IPS-11a (cell line): Measurements from ENCODE around the gene GBF1.
"Not testable (repeated sequence)": the region's sequence is repeated elsewhere in the genome, so short reads cannot be mapped to it uniquely, and the experiment has no call there.

Experiments
- H3K4me3 ChIP-seq: one replicate; pipeline ENCODE4 v1.5.1; 2013; ENCODE audit warnings: low read depth, low read length, control low read depth

Gene GBF1

DNA sequence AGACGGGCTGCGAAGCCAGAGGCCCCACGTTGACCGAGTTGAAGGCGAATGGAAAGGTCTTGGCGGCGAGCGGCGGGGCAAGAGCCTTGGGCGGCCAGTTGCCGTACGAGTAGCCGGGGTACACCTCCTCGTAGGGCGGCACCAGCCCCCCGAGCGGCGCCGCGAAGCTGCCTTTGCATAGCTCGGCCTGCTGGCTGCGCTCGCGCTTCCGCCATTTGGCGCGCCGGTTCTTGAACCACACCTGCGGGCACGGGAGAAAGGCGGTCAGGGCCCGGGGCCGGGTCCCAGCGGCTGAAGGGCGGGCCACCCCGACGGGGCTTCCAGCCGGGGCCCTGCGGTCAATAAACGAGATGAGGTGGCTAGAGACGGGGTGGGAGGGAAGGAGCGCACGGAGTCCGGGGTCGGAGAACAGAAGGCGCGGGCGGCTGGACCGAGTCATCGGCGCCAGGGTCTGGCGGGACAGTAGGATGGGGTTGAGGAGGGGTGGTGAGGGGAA, 14.4 kb upstream of the GBF1 start:
- peak overlapping the region; percentile 30 for H3K4me3 ChIP-seq

DNA sequence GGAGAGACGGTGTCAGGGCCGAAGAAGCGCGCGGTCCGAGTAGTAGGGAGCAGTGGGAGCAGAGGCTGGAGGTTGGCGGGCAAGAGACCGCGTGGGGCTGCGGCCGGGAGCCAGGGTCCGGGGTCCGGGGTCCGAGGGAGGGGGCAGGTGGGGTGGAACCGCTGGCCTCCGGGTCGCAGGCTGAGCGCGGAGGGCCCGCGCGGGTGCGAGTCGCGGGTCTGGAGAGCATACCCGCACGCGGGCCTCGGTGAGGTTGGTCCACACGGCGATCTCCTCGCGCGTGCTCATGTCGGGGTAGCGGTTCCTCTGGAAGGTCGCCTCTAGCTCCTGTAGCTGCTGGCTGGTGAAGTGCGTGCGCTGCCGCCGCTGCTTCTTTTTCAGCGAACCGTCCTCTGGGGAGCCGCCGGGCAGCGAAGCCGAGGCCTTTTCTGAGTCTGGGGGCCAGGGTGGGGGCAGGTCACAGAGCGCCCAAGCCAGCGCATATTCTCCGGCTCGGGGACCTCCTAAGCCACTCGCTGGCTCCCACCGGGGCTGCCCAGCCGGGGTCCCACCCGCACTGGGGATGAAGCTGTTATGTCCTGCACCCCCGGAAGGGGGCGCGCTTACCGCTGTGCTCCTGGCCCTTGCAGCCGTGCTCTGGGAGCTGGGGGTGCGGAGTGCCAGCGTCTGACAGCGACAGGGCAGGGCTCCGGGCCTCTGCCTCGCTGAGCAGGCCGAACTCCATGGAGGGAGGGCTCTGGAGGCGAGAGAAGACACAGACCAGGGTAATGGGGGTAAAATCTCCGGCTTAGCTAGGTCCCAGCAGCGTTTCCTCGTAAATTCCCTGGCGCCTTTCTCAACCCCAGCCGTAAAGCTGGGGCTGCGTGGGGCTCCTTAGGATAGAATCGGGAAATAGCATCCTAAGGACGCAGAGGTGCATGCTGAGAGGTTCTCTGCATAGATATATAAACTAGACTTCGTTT, 13.7 kb upstream of the GBF1 start:
- peak overlapping the region; percentile 30 for H3K4me3 ChIP-seq

DNA sequence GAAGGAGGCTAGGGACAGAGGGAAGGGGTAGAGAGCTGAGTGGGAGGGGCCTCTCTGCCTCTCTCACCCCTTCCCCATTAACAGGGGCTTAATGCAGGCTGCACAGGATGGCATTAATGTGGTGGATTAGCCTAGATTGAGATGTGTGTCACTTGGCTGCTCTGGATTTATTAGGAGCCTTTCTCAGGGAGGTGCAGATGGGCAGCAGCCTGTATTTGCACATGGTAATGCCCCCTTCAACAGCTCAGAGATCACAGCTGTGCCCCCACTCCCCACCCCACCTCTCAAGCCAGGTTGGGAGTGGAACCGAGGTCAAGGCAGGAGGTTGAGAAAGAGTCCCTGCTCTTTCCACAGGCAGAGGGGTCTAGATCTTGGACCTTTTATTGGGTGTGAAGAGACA, 11.3 kb upstream of the GBF1 start:
- H3K4me3 ChIP-seq, result no peak overlapping the region

DNA sequence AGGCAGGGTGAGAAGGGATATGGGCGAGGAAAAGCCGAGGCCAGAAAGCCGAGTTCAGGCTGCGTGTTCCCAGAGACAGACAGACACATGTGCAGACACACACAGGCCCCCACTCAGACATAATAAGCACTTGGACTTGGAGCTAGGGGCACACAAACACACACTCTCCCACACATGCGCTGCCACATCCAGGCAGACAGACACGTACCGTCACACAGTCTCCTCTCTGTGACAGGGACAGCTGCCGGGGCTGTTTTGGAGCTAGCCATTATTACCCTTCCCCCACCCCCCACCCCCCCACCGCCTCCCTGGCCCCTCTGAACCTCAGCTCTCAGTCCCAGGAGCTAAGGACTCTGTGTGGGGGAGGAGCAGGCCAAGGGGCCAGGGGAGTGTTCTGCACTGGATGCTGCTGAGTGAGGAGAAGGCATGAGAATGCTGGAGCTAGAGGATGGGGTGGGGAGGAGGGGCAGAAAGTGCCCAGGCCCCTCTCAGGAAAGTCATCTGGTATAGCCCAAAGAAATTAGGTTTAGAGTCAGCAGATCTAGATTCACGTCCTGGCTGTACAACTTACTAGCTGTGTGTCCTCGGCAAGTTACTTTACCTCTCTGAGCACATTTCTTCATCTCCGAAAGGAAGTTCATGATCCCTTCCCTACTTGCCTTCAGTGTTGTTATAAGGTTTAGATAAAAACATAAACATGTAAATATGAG, 10.3 kb upstream of the GBF1 start:
- H3K4me3 ChIP-seq, result no peak overlapping the region

DNA sequence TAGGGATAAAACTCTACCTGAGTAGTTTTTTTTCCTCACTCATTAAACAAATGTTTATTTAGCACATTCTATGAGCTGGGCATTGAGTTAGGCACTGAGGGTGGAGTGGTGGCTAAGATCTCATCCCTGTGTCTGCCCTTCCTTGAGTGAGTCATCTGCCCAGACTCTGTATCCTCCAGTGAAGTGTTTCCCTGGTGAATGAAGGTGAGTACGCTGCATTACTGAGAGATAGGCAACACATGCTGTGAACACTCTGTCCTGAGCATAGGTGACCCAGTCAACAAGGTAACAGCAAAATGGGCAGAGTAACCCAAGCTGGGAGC, 9.8 kb upstream of the GBF1 start:
- H3K4me3 ChIP-seq, result no peak overlapping the region

DNA sequence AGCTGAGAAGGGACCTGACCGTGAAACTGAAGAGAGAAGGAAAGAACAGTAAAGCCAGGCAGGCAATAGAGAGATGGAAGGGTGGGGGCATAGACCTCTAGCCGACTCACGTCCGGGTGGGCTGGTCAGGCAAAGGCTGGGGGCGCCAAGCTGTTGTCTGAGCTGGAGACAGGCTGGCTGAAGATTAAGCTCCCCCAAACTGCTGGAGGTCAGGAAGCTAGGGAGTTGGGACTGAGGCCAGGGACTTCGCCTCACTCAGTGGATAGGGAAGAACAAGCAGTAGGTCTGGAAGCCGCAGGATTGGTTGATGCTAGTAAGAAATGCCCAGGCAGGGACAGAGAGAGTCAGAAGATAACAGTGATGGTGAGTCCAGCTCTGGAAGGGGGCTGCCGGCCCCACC, 9.3 kb upstream of the GBF1 start:
- H3K4me3 ChIP-seq, result no peak overlapping the region

DNA sequence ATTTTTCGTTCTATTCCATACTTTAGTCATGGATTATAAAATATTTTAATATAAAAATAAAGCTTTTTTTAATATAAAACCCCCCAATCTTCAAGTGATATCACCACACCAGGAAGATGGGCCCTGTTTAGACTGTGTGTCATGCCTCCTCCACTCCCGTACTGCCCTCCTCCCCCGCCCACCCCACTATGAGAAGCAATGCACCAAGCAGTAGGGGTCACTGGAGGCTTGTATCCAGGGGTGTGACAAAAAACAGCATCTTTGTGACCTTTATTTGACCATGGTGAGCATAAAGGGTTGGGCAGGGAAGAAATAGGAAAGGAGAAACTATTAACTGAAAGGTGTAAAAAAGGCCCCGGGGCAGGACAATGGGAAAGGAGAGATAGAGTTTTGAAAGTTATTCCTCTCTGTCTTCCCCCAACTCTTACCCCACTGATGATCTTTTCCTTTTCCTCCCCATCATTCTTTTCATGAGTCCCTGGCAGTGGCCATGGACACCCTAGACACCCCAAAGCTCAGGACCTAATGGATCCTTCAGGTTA, 7.5 kb upstream of the GBF1 start:
- H3K4me3 ChIP-seq, result no peak overlapping the region

DNA sequence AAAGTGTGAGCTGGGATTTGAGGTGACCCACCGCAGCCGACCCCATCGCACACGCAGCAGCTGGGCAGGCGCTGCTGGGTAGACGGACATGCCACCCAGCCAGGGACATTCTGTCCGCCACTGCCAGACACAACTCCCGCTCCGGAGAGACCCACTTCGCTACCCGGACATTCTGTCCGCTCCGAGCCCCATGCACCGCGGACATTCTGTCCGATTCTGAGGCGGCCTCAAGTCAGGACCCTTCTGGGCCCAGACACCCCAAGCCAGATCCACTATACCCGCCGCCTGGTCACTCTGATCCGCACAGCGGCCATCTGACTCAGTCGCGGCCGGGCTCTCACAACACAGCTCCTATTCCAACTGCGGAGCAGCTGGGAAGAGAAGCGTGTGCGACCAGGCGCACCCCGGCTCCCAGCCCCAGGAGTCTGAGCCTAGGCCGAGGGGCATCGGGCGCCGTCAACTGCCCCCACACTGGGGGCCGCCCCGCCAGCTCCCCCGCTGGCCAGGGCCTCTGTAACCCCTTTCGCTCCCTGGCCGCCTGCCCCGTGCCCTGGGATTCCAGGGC, 4.8 kb upstream of the GBF1 start:
- H3K4me3 ChIP-seq, result peak overlapping the region; percentile 31

DNA sequence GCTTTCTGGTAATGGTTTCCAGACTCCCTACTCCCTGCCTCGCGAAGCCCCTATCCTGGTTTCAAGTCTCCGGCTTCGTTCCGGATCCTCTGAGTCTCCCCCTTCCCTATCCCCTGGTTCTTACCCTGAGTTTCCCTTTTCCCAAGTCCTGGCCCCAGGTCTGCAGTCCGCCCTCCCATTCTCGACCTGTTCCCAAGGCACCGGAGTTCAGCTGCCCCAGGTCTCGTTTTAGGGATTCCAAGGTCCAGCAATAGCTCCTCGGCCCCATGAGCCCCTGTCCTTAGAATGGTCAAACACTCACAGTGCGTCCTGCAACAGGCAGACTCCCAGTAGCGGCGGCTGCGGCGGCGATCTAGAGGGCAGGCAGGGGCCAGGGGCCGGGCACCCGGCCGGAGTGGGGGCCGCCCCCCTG, 4.3 kb upstream of the GBF1 start:
- peak overlapping the region; percentile 31 for H3K4me3 ChIP-seq

DNA sequence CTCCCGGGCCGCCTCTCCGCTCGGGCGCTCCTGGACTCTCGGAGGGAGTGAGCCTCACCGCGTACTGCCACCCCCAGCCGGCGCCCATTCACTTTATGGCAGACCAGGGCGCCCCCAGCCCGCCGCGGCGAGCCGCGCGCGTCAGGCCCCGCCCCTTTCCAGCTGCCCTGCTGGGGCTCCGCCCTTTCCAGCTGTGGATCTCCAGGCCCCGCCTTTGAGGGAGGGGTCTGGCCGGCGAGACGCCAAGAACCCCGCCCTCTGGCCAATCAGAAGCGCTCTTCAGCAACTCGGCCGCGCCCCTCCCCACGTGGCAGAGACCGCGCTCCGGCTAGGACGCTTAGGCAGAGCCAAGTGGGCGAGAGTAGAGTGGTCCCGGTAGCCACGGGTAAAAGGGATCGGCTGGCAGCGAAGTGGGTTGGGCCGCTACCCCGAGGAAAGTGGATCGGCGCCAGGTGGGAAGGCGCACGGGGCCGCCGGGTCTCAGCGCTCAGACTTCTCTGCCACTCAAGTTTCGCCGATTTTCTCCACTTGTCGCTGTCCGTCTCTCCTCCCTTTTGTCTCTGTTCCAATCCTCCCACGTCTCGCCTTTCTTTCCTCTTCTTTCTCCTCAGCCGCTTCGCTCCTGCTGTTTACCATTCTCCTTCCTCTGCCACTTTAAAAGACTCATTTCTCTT, 3.8 kb upstream of the GBF1 start, which contains the start of gene PITX3:
Gene PITX3 (minus strand): TSS at position 69 of the 674 bp plus-strand sequence. CDS start 9,432 bp downstream, outside the sequence.
- H3K4me3 ChIP-seq, result peak within 1 kb of the TSS; percentile 57

DNA sequence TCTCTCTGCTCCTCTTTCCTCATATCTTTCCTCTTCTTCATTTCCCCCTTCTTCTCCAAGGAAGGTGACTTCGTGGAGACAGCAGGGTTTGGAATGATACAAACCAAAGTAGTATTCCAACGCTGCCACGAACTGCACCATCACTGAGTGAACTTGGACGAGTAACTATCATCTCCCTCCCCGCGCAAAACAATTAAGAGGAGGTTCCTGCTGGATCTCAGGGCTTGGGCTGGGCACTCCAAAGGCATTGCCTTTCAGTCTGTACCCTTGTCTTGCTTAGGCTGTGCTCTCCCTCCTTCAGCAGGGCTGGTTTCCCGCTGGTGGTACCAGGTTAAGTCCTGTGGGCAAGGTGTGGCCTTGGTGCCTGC, 3.2 kb upstream of the GBF1 start:
- H3K4me3 ChIP-seq, result peak overlapping the region; percentile 57

DNA sequence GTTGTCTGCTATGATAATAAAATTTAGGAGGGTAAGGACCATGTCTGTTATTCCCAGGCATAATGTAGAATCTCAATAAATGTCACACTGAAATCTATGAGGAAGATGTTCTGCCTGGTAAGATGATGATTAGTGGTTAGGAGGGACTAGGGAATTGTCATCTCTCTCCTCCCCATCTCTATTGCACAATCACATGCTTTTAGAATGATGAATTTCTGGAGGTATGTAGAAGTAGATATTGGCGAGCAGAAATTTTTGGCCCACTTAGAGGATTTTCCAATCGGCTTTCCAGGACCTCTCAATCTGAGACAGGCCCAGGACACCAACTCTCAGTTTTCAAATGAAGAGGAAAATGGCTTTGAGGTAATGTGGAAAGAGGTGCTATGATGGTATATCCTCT, 2.0 kb upstream of the GBF1 start:
- H3K4me3 ChIP-seq, result no peak overlapping the region

DNA sequence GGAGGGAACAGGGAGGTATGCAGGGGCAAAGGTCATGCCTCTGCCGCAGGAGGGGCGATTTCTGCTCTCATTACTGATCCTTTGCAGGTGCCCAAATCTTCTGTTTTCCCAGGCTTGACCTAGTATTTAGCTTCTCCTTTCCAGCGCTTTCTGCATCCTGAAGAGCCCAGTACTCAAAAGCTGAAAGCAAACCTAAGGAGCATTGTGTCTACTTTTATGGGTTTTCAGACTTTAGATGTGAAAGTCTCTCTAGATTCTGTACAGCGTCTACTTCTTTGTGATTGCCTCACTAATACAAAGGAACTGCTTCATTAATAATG, 560 bp downstream of the GBF1 start:
- H3K4me3 ChIP-seq, result peak overlapping the region; percentile 91

DNA sequence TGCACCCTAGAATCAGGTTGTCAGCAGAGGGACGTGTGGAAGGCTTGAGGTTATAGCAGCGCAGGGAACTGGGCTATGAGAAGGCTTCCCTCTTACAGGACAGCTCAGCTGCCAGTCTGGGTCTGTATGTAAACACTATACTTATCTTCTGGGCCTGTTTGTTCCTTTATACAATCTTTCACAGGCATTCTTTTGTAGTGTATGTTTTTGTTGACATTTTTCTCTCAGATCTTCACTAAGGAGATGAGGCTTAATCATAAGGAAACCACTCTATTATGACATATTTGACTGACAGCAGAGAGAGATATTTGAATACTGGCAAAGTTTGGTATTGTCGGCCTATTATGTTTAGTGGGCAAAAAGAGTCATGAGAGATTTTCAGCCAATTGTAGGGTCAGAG, 929 bp downstream of the GBF1 start:
- H3K4me3 ChIP-seq, result peak overlapping the region; percentile 91

DNA sequence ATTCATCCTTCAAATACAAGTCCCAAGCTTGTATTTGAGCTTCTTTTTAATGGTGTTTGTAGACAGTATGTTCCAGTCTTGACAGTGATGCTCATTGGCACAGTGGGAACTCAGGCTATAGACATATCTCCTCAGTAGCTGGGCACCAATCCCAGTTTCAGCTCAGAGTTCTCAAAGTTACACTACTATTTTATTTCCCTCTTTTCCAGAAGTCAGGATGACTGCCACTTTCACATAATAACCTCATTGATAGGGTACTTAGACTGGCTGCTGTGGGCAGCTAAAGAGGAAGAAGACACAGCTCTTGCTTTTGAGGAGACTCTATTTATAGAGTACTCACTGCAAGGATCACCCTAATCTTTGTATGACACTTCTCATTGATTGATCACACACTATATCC, 2.4 kb downstream of the GBF1 start:
- no peak overlapping the region for H3K4me3 ChIP-seq

DNA sequence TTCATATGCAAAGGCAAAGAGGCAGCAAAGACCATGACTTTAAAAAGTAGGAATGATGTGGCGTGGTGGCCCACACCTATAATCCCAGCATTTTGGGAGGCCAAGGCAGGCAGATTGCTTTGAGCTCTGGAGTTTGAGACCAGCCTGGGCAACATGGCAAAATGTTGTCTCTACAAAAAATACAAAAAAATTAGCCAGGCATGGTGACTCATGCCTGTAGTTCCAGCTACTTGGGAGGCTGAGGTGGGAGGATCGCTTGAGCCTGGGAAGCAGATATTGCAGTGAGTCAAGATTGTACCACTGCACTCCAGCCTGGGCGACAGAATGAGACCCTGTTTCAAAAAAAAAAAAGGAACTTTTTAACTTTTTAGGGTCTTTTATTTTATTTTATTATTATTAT, 7.2 kb downstream of the GBF1 start:
- not testable (repeated sequence) for H3K4me3 ChIP-seq

DNA sequence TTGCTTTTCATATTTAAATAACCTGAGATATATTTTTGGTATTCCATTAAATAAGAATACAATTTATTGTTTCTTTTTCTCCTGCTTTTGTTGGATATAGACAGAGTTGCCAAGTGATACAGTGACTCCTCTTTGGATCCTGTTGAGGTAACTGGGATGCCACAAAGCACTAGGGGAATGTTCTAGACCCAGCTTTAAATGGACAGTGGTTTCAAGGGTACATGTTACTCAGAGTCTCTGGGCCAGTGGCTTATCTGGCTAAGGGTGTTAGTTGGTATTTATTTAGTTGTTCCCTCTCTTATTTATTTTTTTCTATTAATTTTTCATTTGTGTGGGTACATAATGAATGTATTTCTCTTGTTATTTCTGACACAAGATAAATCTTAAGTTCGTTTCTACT, 9.1 kb downstream of the GBF1 start:
- no peak overlapping the region for H3K4me3 ChIP-seq

DNA sequence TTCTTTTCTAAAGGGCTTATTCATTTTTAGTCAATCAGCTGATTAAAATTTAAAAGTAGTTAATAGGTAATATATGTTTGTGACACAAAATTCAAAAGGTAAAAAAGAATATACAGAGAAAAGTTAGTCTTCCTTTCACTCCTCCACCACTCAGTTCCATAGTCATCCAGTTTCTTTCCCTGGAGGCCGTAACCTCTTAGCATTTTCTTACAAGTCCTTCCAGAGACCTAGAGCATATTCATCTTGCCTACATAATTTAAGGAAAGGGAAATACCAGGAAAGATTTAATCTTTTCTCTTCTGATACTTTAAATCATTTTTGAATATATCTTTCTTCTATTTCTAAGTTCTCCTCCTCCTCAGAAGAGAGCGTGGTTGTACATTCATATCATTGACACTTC, 10.1 kb downstream of the GBF1 start:
- no peak overlapping the region for H3K4me3 ChIP-seq

DNA sequence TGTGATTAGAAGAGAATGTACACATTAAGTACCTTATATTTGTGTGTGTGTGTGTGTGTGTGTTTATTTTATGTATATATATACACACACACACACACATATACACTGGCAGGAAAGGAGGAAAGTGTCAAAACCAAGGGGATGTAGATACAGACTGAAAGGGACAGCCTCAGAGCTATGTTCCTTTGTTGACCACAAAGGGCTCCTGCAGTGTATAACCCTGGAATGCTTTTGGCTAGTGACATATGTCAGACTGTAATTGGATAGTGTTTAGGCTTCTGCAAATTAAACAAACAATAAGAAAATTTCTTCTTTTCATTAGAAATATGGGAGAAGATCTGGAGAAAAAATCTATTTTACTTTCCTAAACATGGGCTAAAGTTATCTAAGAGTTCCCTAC, 15.9 kb downstream of the GBF1 start:
- no peak overlapping the region for H3K4me3 ChIP-seq

DNA sequence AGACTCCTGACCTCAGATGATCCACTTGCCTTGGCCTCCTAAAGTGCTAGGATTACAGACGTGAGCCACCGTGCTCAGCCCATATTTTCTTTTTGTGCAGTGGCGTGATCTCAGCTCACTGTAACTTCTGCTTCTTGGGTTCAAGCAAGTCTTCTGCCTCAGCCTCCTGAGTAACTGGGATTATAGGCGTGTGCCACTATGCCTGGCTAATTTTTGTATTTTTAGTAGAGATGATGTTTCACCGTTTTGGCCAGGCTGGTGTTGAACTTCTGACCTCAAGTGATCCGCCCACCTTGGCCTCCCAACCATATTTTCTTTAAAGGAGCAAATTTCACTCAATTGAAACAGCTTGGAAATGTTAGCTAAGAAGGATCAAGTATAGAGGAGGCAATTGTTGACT, 16.5 kb downstream of the GBF1 start:
- H3K4me3 ChIP-seq, result no peak overlapping the region

DNA sequence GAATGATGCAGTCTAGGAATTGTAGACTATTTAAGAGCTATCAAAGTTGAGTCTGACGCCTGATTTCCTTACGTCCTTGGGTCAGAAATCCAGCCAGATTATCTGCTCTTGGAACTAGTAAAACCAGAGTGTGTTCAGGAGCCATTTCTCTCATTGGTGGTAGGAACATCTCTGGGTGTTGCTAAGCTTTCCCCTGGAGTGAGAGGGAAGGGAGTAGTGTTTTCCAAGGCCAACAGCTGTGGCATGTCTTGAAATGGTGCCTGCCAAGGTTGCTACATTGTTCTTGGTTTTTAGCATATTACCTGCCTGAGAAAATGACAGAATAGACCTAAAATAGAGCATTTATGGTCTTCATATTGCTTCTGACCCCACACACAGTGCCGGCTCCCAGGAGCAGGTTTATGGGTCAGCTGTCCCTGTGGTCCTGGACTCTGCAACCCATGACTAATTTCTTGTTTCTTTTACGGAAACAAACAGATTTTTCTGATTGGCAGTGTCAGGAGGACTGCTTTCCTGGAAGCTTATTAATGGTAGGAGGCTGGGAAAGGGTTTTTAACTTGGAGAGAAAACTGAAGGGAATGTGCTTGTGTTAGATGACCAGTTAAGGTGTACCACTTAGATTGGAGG, 17.5 kb downstream of the GBF1 start:
- no peak overlapping the region for H3K4me3 ChIP-seq
